HEK293 (cell line): Measurements from ENCODE around the gene VPS54.

Source experiments
- CTCF ChIA-PET: fragments of 350-600 bp; formaldehyde crosslinking; extraction: SDS; loops from one replicate; lab custom pipeline; 2021; ENCODE audit warnings: antibody characterized with exemption; lab: Yijun Ruan, JAX
- POLR2A ChIA-PET: fragments of 300-600 bp; formaldehyde crosslinking; extraction: SDS; loops from one replicate; lab custom pipeline; 2020; ENCODE audit warnings: antibody characterized with exemption, inconsistent platforms; lab: Yijun Ruan, JAX
- H3K27ac ChIP-seq: fragments of 200-500 bp; sonication (Bioruptor generic); 2 replicates; pipeline ENCODE4 v1.5.1; 2014; ENCODE audit warnings: low read depth, low read length, control low read depth, inconsistent platforms; ENCODE audit errors: extremely low read depth
- H3K36me3 ChIP-seq, 2 experiments: fragments of 200-500 bp in 1 of 2; sonication (Bioruptor generic) in 1 of 2; 1 replicate in 1 of 2; 2 replicates in 1 of 2; pipeline ENCODE4 v1.5.1; 2014 to 2017; ENCODE audit warnings: inconsistent platforms in 2 of 2, low read length in 2 of 2; ENCODE audit not compliant: control insufficient read depth in 2 of 2, insufficient read depth in 1 of 2
- H3K4me1 ChIP-seq: fragments of 200-500 bp; sonication (Bioruptor generic); 2 replicates; pipeline ENCODE4 v1.5.1; 2014; ENCODE audit warnings: mild to moderate bottlenecking, low read length, inconsistent platforms; ENCODE audit not compliant: control insufficient read depth, insufficient read depth
- H3K4me3 ChIP-seq: 2 replicates; pipeline ENCODE4 v1.5.1; 2011; ENCODE audit warnings: low read depth, mild to moderate bottlenecking, control low read depth, low read length, moderate library complexity
- H3K9me3 ChIP-seq: fragments of 200-500 bp; sonication (Bioruptor generic); 2 replicates; pipeline ENCODE4 v1.5.1; 2014; ENCODE audit warnings: low read depth, low read length, inconsistent platforms; ENCODE audit not compliant: control insufficient read depth, insufficient read depth
- EGR2 ChIP-seq: fragments of 450-650 bp; formaldehyde crosslinking; IDR thresholded peaks from 2 replicates; pipeline ENCODE4 v1.5.1; 2016; ENCODE audit warnings: low read depth, missing biosample characterization, missing genetic modification characterization
- KLF8 ChIP-seq: fragments of 450-650 bp; formaldehyde crosslinking; IDR thresholded peaks from 2 replicates; pipeline ENCODE4 v1.5.1; 2016; ENCODE audit warnings: missing biosample characterization, missing genetic modification characterization
- REPIN1 ChIP-seq: fragments of 450-650 bp; formaldehyde crosslinking; IDR thresholded peaks from 2 replicates; pipeline ENCODE4 v1.5.1; 2017; ENCODE audit warnings: missing biosample characterization, missing genetic modification characterization, low read depth
- ZBTB20 ChIP-seq: fragments of 450-650 bp; formaldehyde crosslinking; IDR thresholded peaks from 2 replicates; pipeline ENCODE4 v1.5.1; 2016; ENCODE audit warnings: missing biosample characterization, missing genetic modification characterization
- ZBTB48 ChIP-seq: fragments of 450-650 bp; formaldehyde crosslinking; IDR thresholded peaks from 2 replicates; pipeline ENCODE4 v1.5.1; 2016; ENCODE audit warnings: missing biosample characterization, missing genetic modification characterization
- ZNF423 ChIP-seq: fragments of 450-650 bp; formaldehyde crosslinking; IDR thresholded peaks from 2 replicates; pipeline ENCODE4 v1.5.1; 2016; ENCODE audit warnings: missing biosample characterization, missing genetic modification characterization
- ZNF658 ChIP-seq: fragments of 450-650 bp; formaldehyde crosslinking; IDR thresholded peaks from 2 replicates; pipeline ENCODE4; 2016; ENCODE audit warnings: missing biosample characterization, missing genetic modification characterization
- ZSCAN16 ChIP-seq: fragments of 450-650 bp; formaldehyde crosslinking; IDR thresholded peaks from 2 replicates; pipeline ENCODE4 v1.5.1; 2016; ENCODE audit warnings: missing biosample characterization, missing genetic modification characterization
- TF ChIP-seq, protein P1 (sequence below): fragments of 450-650 bp; formaldehyde crosslinking; IDR thresholded peaks from 2 replicates; pipeline ENCODE4 v1.5.1; 2017; ENCODE audit warnings: missing biosample characterization, missing genetic modification characterization
- TF ChIP-seq, protein P2 (sequence below): fragments of 450-650 bp; formaldehyde crosslinking; IDR thresholded peaks from 2 replicates; pipeline ENCODE4 v1.5.1; 2017; ENCODE audit warnings: missing biosample characterization, mild to moderate bottlenecking, missing genetic modification characterization, moderate library complexity
- TF ChIP-seq, protein P3 (sequence below): fragments of 450-650 bp; formaldehyde crosslinking; conservative IDR thresholded peaks from 2 replicates; pipeline ENCODE4 v1.5.1; 2016; ENCODE audit warnings: low read depth, missing biosample characterization, missing genetic modification characterization
- TF ChIP-seq, protein P4 (sequence below): fragments of 450-650 bp; formaldehyde crosslinking; IDR thresholded peaks from 2 replicates; pipeline ENCODE4 v1.5.1; 2017; ENCODE audit warnings: missing biosample characterization, missing genetic modification characterization
- TF ChIP-seq, protein P5 (sequence below): fragments of 450-650 bp; formaldehyde crosslinking; IDR thresholded peaks from 2 replicates; pipeline ENCODE4 v1.5.1; 2016; ENCODE audit warnings: missing biosample characterization, missing genetic modification characterization
- TF ChIP-seq, protein P6 (sequence below): fragments of 450-650 bp; formaldehyde crosslinking; IDR thresholded peaks from 2 replicates; pipeline ENCODE4 v1.5.1; 2016; ENCODE audit warnings: missing biosample characterization, missing genetic modification characterization, borderline replicate concordance
- TF ChIP-seq, protein P7 (sequence below): fragments of 450-650 bp; formaldehyde crosslinking; IDR thresholded peaks from 2 replicates; pipeline ENCODE4 v1.5.1; 2016; ENCODE audit warnings: missing biosample characterization, missing genetic modification characterization
- TF ChIP-seq, protein P8 (sequence below): fragments of 450-650 bp; IDR thresholded peaks from 2 replicates; pipeline ENCODE4 v1.5.1; 2018; ENCODE audit warnings: missing biosample characterization, missing genetic modification characterization

The VPS54 gene

DNA sequence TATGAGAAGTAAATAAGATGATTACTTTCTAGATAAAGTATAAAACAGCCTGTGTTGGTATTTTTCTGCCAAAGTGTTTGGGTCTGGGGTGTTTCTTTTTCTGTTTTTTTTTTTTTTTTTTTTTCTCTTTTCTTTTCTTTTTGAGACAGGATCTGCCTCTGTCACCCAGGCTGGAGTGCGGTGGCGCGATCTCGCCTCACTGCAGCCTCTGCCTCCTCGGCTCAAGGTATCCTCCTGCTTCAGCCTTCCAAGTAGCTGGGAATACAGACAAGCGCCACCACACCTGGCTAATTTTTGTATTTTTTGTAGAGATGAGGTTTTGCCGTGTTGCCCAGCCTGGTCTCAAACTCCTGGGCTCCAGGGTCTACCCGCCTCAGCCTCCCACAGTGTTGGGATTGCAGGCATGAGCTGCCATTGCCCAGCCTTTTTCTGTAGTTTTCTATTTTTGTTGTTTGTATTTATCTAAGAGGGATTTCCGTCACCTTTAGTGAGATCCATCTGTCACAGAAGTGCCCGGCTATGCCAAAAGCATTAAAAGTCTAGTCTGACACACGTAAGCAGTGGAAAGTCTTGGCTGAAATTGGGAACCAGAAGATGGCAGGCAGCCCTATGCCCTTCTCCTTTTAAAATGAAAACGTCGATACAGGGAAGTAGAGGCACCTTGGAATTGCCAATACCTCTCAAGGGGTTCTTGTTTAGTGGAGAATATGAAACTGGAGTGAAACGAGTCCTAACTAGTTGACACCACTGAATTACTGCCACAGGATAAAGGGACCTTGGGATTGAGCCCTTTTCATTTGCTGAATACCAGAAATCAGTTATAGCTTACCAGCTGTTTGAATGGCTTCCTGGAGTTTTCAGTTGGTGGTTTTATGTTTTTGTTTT lies 163.6 kb downstream of the VPS54 start:
- CTCF ChIA-PET = interaction anchor here (0.5 to 0.7 kb wide), 3 partner anchors 12 to 1342 kb away, joined by 3 to 4 read pairs (median 3); no protein-coding TSS in a partner anchor
- Histone ChIP-seq H3K36me3 (peaks cover 19 to 25% of the 10 kb centered on the region in 2 experiments), H3K4me3 (no peak overlapping the region), H3K4me1 (no peaks in the 10 kb centered on the region), H3K9me3 (no peaks in the 10 kb centered on the region), H3K27ac (no peak overlapping the region)
- POLR2A ChIA-PET = interaction anchor here (1.6 to 3.3 kb wide), 2 partner anchors 14 kb away, joined by 5 to 19 read pairs; partner anchors contain the start of gene UGP2
- TF ChIP-seq, protein P1, sequence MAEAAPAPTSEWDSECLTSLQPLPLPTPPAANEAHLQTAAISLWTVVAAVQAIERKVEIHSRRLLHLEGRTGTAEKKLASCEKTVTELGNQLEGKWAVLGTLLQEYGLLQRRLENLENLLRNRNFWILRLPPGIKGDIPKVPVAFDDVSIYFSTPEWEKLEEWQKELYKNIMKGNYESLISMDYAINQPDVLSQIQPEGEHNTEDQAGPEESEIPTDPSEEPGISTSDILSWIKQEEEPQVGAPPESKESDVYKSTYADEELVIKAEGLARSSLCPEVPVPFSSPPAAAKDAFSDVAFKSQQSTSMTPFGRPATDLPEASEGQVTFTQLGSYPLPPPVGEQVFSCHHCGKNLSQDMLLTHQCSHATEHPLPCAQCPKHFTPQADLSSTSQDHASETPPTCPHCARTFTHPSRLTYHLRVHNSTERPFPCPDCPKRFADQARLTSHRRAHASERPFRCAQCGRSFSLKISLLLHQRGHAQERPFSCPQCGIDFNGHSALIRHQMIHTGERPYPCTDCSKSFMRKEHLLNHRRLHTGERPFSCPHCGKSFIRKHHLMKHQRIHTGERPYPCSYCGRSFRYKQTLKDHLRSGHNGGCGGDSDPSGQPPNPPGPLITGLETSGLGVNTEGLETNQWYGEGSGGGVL = no peak
- TF ChIP-seq, protein P2, sequence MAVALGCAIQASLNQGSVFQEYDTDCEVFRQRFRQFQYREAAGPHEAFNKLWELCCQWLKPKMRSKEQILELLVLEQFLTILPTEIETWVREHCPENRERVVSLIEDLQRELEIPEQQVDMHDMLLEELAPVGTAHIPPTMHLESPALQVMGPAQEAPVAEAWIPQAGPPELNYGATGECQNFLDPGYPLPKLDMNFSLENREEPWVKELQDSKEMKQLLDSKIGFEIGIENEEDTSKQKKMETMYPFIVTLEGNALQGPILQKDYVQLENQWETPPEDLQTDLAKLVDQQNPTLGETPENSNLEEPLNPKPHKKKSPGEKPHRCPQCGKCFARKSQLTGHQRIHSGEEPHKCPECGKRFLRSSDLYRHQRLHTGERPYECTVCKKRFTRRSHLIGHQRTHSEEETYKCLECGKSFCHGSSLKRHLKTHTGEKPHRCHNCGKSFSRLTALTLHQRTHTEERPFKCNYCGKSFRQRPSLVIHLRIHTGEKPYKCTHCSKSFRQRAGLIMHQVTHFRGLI (tag by site-specific recombination) = no peak
- TF ChIP-seq, protein P3, sequence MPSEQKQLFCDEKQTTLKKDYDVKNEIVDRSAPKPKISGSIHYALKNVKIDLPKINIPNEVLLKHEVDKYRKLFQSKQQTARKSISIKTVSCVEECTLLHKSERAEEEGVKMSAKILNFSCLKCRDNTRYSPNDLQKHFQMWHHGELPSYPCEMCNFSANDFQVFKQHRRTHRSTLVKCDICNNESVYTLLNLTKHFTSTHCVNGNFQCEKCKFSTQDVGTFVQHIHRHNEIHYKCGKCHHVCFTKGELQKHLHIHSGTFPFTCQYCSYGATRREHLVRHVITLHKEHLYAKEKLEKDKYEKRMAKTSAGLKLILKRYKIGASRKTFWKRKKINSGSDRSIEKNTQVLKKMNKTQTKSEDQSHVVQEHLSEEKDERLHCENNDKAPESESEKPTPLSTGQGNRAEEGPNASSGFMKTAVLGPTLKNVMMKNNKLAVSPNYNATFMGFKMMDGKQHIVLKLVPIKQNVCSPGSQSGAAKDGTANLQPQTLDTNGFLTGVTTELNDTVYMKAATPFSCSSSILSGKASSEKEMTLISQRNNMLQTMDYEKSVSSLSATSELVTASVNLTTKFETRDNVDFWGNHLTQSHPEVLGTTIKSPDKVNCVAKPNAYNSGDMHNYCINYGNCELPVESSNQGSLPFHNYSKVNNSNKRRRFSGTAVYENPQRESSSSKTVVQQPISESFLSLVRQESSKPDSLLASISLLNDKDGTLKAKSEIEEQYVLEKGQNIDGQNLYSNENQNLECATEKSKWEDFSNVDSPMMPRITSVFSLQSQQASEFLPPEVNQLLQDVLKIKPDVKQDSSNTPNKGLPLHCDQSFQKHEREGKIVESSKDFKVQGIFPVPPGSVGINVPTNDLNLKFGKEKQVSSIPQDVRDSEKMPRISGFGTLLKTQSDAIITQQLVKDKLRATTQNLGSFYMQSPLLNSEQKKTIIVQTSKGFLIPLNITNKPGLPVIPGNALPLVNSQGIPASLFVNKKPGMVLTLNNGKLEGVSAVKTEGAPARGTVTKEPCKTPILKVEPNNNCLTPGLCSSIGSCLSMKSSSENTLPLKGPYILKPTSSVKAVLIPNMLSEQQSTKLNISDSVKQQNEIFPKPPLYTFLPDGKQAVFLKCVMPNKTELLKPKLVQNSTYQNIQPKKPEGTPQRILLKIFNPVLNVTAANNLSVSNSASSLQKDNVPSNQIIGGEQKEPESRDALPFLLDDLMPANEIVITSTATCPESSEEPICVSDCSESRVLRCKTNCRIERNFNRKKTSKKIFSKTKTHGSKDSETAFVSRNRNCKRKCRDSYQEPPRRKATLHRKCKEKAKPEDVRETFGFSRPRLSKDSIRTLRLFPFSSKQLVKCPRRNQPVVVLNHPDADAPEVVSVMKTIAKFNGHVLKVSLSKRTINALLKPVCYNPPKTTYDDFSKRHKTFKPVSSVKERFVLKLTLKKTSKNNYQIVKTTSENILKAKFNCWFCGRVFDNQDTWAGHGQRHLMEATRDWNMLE (tag by site-specific recombination) = no peak
- TF ChIP-seq, protein P4, sequence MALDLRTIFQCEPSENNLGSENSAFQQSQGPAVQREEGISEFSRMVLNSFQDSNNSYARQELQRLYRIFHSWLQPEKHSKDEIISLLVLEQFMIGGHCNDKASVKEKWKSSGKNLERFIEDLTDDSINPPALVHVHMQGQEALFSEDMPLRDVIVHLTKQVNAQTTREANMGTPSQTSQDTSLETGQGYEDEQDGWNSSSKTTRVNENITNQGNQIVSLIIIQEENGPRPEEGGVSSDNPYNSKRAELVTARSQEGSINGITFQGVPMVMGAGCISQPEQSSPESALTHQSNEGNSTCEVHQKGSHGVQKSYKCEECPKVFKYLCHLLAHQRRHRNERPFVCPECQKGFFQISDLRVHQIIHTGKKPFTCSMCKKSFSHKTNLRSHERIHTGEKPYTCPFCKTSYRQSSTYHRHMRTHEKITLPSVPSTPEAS = no peak
- TF ChIP-seq, protein P5, sequence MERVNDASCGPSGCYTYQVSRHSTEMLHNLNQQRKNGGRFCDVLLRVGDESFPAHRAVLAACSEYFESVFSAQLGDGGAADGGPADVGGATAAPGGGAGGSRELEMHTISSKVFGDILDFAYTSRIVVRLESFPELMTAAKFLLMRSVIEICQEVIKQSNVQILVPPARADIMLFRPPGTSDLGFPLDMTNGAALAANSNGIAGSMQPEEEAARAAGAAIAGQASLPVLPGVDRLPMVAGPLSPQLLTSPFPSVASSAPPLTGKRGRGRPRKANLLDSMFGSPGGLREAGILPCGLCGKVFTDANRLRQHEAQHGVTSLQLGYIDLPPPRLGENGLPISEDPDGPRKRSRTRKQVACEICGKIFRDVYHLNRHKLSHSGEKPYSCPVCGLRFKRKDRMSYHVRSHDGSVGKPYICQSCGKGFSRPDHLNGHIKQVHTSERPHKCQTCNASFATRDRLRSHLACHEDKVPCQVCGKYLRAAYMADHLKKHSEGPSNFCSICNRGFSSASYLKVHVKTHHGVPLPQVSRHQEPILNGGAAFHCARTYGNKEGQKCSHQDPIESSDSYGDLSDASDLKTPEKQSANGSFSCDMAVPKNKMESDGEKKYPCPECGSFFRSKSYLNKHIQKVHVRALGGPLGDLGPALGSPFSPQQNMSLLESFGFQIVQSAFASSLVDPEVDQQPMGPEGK (tag by site-specific recombination) = no peak
- TF ChIP-seq ZSCAN16 (tag by site-specific recombination) = no peak
- no peak for TF ChIP-seq ZNF658 (tag by site-specific recombination)
- TF ChIP-seq REPIN1 (tag by site-specific recombination) = no peak
- no peak for TF ChIP-seq ZBTB48 (tag by site-specific recombination)
- TF ChIP-seq, protein P6, sequence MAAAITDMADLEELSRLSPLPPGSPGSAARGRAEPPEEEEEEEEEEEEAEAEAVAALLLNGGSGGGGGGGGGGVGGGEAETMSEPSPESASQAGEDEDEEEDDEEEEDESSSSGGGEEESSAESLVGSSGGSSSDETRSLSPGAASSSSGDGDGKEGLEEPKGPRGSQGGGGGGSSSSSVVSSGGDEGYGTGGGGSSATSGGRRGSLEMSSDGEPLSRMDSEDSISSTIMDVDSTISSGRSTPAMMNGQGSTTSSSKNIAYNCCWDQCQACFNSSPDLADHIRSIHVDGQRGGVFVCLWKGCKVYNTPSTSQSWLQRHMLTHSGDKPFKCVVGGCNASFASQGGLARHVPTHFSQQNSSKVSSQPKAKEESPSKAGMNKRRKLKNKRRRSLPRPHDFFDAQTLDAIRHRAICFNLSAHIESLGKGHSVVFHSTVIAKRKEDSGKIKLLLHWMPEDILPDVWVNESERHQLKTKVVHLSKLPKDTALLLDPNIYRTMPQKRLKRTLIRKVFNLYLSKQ = no peak
- TF ChIP-seq, protein P7, sequence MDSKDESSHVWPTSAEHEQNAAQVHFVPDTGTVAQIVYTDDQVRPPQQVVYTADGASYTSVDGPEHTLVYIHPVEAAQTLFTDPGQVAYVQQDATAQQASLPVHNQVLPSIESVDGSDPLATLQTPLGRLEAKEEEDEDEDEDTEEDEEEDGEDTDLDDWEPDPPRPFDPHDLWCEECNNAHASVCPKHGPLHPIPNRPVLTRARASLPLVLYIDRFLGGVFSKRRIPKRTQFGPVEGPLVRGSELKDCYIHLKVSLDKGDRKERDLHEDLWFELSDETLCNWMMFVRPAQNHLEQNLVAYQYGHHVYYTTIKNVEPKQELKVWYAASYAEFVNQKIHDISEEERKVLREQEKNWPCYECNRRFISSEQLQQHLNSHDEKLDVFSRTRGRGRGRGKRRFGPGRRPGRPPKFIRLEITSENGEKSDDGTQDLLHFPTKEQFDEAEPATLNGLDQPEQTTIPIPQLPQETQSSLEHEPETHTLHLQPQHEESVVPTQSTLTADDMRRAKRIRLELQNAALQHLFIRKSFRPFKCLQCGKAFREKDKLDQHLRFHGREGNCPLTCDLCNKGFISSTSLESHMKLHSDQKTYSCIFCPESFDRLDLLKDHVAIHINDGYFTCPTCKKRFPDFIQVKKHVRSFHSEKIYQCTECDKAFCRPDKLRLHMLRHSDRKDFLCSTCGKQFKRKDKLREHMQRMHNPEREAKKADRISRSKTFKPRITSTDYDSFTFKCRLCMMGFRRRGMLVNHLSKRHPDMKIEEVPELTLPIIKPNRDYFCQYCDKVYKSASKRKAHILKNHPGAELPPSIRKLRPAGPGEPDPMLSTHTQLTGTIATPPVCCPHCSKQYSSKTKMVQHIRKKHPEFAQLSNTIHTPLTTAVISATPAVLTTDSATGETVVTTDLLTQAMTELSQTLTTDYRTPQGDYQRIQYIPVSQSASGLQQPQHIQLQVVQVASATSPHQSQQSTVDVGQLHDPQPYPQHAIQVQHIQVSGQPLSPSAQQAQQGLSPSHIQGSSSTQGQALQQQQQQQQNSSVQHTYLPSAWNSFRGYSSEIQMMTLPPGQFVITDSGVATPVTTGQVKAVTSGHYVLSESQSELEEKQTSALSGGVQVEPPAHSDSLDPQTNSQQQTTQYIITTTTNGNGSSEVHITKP (tag by site-specific recombination) = no peak
- no peak for TF ChIP-seq ZBTB20
- no peak for TF ChIP-seq EGR2
- TF ChIP-seq ZNF423 (tag by site-specific recombination) = no peak
- no peak for TF ChIP-seq KLF8 (tag by site-specific recombination)
- TF ChIP-seq, protein P8, sequence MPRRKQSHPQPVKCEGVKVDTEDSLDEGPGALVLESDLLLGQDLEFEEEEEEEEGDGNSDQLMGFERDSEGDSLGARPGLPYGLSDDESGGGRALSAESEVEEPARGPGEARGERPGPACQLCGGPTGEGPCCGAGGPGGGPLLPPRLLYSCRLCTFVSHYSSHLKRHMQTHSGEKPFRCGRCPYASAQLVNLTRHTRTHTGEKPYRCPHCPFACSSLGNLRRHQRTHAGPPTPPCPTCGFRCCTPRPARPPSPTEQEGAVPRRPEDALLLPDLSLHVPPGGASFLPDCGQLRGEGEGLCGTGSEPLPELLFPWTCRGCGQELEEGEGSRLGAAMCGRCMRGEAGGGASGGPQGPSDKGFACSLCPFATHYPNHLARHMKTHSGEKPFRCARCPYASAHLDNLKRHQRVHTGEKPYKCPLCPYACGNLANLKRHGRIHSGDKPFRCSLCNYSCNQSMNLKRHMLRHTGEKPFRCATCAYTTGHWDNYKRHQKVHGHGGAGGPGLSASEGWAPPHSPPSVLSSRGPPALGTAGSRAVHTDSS (tag by site-specific recombination) = no peak
